ENCODE data around the gene ZSCAN9. TPM values are rescaled to one million over a fixed set of nuclear protein-coding genes. Genes with fewer than 3 reads are reported as not detected.

Gene ZSCAN9
- total and polyA plus RNA-seq, 9 of the 15 experiments (the other 6 are each of a cell fraction or from before 2014, with no cell fraction given) = 18.8 to 48.9 (median 28.7) TPM

DNA sequence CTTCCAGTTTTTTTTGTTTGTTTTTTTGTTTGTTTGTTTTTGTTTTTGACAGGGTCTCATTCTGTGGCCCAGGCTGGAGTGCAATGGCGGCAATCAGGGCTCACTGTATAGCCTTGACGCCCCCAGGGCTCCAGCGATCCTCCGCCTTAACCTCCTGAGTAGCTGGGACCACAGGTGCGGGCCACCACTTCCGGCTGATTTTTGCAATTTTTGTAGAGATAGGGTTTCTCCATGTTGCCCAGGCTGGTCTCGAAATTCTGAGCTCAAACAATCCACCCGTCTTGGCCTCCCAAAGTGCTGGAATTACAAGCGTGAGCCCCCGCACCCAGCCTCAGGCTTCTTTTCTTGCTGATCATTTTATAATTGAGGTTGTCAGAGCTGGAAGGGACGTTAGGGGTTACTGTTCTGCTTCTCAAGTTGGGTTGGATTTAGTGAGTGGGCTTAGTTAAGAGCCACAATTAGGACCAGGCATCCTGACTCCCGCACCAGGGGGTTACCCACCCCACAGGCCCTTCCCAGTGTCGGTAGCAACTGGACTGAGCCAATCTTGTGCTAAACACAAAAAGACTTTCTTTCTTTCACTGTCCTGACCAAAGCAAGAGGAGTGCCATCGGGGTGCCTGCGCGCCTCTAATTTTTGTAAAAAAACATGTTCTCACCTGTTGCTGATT lies 13.1 kb upstream of the ZSCAN9 start (continued):
- TF ChIP-seq, protein P1, sequence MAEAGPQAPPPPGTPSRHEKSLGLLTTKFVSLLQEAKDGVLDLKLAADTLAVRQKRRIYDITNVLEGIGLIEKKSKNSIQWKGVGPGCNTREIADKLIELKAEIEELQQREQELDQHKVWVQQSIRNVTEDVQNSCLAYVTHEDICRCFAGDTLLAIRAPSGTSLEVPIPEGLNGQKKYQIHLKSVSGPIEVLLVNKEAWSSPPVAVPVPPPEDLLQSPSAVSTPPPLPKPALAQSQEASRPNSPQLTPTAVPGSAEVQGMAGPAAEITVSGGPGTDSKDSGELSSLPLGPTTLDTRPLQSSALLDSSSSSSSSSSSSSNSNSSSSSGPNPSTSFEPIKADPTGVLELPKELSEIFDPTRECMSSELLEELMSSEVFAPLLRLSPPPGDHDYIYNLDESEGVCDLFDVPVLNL (CRISPR knock-in tag; IDR thresholded peaks at IDR 0.05; ENCODE audit: low read depth) = no peak
- no peak for TF ChIP-seq NR2C1 (IDR thresholded peaks at IDR 0.05)
- no peak for TF ChIP-seq NR2C1 (tag; IDR thresholded peaks at IDR 0.05)
- TF ChIP-seq MAZ (CRISPR knock-in tag; conservative IDR thresholded peaks at IDR 0.05 in 1 of 2, IDR thresholded peaks at IDR 0.05 in 1 of 2) = peak in 1 of 2 experiments; percentile 36; a peak in 2 of 4 replicates
- TF ChIP-seq GTF2E2 (tag; IDR thresholded peaks at IDR 0.05) = 0 out of 2 replicates have a peak, but pooled peaks have one; percentile 49
- TF ChIP-seq ETV5 (CRISPR knock-in tag; IDR thresholded peaks at IDR 0.05; ENCODE audit: low read depth) = peak; percentile 63; the same call in 1 of the 2 replicates
- TF ChIP-seq SIRT6 (IDR thresholded peaks at IDR 0.05; ENCODE audit: low read depth, low read length) = no peak
- TF ChIP-seq BRD9 (IDR thresholded peaks at IDR 0.05; ENCODE audit: low read depth, partially characterized antibody) = peak; percentile 32
- TF ChIP-seq, protein P2, sequence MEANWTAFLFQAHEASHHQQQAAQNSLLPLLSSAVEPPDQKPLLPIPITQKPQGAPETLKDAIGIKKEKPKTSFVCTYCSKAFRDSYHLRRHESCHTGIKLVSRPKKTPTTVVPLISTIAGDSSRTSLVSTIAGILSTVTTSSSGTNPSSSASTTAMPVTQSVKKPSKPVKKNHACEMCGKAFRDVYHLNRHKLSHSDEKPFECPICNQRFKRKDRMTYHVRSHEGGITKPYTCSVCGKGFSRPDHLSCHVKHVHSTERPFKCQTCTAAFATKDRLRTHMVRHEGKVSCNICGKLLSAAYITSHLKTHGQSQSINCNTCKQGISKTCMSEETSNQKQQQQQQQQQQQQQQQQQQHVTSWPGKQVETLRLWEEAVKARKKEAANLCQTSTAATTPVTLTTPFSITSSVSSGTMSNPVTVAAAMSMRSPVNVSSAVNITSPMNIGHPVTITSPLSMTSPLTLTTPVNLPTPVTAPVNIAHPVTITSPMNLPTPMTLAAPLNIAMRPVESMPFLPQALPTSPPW (CRISPR knock-in tag; IDR thresholded peaks at IDR 0.05) = peak; percentile 38
- TF ChIP-seq DPF2 (IDR thresholded peaks at IDR 0.05) = peak; percentile 10; the same call in 1 of the 2 replicates
- 0 out of 4 replicates have a peak, but pooled peaks of 1 of the 2 experiments have one; percentile 15 for TF ChIP-seq SRF (CRISPR knock-in tag; IDR thresholded peaks at IDR 0.05)
- TF ChIP-seq, protein P3, sequence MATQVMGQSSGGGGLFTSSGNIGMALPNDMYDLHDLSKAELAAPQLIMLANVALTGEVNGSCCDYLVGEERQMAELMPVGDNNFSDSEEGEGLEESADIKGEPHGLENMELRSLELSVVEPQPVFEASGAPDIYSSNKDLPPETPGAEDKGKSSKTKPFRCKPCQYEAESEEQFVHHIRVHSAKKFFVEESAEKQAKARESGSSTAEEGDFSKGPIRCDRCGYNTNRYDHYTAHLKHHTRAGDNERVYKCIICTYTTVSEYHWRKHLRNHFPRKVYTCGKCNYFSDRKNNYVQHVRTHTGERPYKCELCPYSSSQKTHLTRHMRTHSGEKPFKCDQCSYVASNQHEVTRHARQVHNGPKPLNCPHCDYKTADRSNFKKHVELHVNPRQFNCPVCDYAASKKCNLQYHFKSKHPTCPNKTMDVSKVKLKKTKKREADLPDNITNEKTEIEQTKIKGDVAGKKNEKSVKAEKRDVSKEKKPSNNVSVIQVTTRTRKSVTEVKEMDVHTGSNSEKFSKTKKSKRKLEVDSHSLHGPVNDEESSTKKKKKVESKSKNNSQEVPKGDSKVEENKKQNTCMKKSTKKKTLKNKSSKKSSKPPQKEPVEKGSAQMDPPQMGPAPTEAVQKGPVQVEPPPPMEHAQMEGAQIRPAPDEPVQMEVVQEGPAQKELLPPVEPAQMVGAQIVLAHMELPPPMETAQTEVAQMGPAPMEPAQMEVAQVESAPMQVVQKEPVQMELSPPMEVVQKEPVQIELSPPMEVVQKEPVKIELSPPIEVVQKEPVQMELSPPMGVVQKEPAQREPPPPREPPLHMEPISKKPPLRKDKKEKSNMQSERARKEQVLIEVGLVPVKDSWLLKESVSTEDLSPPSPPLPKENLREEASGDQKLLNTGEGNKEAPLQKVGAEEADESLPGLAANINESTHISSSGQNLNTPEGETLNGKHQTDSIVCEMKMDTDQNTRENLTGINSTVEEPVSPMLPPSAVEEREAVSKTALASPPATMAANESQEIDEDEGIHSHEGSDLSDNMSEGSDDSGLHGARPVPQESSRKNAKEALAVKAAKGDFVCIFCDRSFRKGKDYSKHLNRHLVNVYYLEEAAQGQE (IDR thresholded peaks at IDR 0.05; ENCODE audit: borderline replicate concordance) = 0 out of 2 replicates have a peak, but pooled peaks have one; percentile 3
- TF ChIP-seq, protein P3 (CRISPR knock-in tag; IDR thresholded peaks at IDR 0.05; ENCODE audit: low read depth) = no peak
- TF ChIP-seq ZNF282 (CRISPR knock-in tag; IDR thresholded peaks at IDR 0.05) = no peak
- TF ChIP-seq, protein P4, sequence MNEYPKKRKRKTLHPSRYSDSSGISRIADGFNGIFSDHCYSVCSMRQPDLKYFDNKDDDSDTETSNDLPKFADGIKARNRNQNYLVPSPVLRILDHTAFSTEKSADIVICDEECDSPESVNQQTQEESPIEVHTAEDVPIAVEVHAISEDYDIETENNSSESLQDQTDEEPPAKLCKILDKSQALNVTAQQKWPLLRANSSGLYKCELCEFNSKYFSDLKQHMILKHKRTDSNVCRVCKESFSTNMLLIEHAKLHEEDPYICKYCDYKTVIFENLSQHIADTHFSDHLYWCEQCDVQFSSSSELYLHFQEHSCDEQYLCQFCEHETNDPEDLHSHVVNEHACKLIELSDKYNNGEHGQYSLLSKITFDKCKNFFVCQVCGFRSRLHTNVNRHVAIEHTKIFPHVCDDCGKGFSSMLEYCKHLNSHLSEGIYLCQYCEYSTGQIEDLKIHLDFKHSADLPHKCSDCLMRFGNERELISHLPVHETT (CRISPR knock-in tag; conservative IDR thresholded peaks at IDR 0.05 in 1 of 2, IDR thresholded peaks at IDR 0.05 in 1 of 2) = peak in 1 of 2 experiments; percentile 54; a peak in 1 of 4 replicates

All from K562 (cell line).